GM21526 (cell line): Measurements from ENCODE around the gene NT5M.

Experiments used
- ATAC-seq: cut with Tn5 transposase; IDR thresholded peaks from one replicate; pipeline ENCODE4 v1.9.1; 2021; ENCODE audit warnings: moderate library complexity; ENCODE audit not compliant: unreplicated experiment, low FRiP score

The NT5M gene

GRCh38 chr17:17387017-17387497 is 83.9 kb downstream of the NT5M start:
- ATAC-seq = no peak

- ATAC-seq = no peak
These were observed 84.6 kb downstream of the NT5M start for GRCh38 chr17:17387498-17388362.

DNA sequence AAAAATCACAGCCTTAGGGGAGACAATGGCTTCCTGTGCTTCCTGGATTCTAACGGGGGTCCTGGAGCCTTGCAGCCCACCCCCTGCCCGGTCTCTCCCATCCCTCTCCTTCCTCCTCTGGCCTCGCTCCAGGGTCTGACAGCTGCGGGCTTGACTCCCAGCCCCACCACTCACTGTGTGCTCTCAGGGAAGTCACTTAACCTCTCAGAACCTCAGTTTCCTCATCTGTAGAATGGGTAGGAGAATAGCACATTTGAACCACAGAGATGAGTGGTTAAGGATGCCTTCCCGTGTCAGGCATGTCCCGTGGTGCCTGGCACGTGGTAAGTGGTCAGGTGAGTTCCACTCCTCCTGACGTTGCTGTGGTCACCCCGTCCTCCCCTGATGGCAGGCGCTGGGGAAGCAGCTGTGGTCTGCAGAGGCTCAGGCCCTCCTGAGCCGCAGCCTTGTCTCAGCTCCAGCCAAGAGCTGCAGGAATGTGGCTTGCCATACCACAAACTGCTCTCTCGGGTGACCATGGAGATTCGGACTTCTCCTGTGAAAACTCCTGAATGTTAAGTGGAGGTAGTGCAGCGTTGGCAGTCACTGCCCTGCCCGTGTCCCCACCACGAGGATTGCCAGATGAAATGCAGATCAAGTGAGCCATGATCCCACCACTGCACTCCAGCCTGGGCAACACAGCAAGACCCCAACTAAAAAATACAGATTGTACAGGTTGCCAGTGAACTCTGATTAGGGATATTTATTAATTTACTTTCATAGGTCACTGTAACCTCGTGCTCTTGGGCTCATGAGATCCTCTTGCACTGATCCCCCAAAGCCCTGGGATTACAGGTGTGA is 85.7 kb downstream of the NT5M start:
- no peak for ATAC-seq

DNA sequence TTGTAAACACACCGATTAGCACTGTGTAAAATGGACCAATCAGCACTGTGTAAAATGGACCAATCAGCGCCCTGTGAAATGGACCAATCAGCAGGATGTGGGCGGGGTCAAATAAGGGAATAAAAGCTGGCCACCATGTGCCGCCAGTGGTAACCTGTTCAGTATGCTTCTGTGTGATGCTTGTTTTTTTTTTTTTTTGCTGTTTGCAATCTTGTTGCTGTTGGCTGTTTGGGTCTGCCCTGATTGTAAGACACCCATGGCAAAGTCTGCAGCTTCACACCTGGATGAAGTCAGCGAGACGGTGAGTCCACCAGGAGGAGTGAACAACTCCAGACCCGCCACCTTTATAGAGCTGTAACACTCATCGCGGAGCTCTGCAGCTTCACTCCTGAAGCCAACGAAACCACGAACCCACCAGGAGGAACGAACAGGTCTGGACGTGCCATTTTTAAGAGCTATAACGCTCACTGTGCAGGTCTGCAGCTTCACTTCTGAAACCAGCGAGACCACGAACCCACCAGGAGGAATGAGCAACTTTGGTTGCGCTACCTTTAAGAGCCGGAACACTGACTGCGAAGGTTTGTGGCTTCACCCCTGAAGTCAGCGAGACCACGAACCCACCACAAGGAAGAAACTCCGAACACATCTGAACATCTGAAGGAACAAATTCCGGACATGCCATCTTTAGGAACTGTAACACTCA is 88.6 kb downstream of the NT5M start:
- ATAC-seq = no peak

GRCh38 chr17:17393976-17394375 is 90.8 kb downstream of the NT5M start:
- no peak for ATAC-seq

- ATAC-seq = no peak
These were observed 91.3 kb downstream of the NT5M start for GRCh38 chr17:17394494-17394893.

DNA sequence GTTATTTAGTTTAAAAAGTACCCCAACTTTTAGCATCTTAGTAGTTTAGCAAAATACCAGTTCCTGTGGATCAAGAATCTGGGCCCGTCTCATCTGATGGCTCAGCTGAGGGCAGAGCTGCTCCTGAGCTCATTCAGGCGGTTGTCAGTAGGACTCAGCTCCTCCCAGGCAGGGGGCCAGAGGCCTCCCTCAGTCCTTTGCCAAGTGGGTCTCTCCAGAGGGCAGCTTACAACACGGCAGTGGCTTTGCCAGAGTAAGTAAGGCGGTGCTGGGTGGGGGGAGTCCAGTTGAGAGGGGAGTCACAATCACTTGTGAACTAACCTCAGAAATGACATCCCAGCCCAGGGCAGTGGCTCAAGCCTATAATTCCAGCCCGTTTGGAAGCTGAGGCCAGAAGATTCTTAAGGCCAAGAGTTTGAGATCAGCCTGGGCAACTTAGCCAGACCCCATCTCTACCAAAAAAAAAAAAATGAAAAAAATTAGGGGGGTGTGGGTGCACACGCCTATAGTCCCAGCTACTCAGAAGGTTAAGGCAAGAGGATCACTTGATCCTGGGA is 92.2 kb downstream of the NT5M start:
- ATAC-seq = no peak

GRCh38 chr17:17395885-17396284 is 92.7 kb downstream of the NT5M start:
- no peak for ATAC-seq
